ENCODE data around the gene KIF18B.
A peak's percentile ranks its signal among the peaks of the same experiment; 100 is the strongest.

Gene KIF18B

DNA sequence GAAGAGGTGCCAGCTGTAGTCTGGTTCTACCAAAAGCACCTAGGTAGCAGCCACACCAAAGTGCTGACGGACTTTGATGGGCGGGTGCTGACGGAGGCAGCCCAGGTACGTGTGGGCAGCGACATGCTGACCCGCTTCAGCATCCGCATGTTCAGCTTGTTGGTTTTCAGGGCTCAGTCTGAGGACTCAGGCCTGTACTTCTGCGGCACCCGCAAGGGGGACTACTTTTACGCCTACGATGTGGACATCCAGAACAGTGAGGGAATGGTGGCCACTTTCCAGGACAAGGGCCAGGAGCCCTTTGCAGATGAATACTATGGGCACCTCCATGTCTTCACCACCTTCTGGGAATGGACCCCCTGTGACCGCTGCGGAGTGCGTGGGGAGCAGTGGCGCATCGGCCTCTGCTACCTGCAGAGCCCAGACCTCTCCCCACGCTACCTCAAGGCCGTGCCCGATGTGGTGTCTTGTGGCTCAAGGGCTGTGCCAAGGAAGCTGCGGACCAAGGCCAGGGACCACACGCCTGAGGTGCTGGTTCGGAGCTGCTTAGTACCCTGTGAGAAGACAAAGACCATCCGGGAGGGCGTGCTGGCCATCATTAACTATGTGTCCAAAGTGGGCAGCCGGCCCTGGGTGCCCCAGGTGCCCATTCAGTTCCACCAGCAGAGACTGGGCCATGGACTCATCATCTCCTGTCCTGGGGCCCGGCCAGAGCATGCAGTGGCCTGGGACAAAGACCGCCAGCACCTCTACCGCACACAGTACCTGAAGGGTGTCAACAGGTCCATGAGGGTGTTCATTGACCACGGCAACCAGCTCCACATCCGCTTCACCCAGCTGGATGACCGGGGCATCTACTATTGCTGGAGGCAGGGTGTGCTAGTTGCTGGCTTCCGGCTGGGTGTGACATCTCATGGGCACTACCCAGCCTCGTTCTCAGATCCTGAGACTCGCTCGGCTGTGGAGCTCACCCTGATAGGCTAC, 43.3 kb downstream of the KIF18B start:
- DNase-seq = no peak

DNA sequence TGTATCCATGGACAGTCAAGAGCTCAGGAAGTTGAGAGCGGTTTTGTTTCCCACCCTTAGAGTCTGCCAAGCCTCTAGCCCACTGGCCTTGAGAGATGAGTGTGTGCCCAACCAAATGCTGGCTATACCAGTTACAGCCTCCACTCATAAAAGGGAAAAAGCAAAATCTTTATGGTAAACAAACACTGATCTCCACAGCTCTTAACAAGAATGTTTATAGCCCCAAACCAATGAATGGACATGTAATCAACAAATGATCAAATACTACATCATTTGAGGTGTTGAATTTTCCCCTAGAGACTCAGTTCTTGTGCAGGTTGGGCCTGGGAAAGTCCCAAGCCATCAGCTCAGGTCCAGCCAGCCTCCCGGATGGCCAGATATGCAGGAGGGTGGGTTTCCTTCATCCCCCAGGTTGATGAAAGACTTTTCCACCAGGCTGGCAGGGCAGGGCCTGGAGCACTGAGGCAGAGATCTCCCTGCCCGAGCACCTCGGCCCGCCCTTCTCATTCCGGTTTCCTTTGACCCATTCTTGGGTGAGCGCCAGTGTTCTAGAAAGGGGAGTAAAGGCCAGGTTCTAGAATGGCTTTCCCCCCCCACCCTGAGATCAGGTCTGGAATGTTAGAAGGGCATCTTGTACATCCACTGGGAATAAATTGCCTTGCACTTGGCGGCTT, 44.4 kb downstream of the KIF18B start:
- DNase-seq = no peak

DNA sequence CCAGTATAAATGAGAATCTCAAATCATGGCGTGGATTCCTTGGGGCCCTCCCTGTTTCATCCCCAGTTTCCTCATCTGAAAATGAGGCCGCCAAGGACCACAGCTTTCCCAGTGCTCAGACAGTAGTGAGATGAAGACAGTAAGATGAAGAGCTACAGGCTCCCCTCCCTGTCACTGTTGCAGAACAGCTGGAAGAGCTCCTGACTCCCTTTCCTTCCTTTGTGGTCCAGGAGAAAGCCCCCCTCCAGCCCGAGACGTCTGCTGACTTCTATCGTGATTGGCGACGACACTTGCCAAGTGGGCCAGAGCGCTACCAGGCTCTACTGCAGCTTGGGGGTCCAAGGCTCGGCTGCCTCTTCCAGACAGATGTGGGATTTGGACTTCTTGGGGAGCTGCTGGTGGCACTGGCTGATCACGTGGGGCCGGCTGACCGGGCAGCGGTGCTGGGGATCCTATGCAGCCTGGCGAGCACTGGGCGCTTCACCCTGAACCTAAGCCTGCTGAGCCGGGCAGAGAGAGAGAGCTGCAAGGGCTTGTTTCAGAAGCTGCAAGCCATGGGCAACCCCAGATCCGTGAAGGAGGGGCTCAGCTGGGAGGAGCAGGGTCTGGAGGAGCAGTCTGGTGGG, 45.3 kb downstream of the KIF18B start:
- DNase-seq = no peak

DNA sequence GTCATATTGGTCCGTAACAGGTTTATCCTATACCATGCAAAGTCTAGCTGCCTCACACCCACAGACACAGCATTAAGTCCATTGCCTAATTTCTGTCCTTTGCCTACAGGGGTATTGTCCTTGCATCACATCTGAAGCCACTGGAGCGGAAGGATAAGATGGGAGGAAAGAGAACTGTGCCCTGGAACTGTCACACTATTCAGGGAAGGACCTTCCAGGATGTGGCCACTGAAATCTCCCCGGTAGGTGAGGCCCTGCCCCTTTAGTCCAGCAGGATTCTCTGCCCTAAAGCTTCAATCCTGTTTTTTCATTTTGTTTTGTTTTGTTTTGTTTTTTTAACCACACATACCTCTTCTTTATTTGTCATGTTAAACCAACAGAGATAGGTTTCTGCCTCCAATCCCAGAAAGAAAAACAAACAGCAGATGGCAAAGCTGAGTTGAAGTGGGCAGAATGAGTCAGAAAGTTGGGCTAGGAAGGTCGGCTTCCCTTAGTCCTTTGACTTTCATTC, 46.1 kb downstream of the KIF18B start:
- DNase-seq = no peak

DNA sequence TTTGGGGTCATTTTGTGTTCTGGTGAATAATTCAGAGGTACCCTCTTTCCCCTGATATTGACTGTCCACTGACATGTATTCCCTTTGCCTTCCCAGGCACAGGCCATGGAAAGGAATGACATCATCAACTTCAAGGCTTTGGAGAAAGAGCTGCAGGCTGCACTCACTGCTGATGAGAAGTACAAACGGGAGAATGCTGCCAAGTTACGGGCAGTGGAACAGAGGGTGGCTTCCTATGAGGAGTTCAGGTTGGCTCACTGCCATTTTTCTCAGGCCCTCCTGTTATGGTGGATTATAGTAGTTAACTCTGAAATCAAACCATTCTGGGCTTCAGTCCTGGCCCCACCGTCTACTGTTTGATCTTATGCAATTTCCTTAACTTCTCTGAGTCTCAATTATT, 46.7 kb downstream of the KIF18B start:
- no peak for DNase-seq

DNA sequence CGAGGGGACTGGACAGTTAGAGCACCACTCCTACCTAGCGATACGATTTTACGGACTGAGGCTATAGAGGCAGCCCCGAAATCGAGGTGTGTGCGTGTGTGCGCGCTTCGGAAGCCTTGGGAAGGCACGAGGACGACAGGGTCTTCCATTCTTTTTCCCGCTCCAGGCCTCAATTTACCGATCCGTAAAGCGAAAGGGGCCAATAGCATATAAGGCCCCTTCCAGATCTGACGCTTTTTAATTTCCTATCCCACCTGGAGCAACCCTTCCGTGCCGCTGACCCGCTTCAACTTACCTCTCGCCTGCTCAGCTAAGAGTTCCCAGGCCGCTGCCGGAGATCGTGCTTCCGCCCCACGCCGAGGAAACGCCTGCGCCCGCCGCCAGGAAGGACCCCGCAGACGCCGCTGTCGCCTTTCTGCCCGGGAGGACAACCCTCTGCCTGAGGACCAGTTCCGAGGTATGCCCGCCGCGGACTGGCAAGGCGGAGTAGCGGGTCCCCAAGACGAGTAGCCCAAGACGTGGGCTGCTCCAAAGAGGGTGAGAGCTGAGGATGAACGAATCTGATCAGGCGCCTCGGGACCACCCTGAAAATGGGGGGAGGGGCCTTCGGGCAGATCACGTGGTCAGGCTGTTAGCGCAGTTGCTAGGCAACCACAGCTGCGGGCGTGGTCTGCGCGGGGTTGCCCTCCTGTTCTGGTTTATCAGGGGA, 48.3 kb downstream of the KIF18B start, which contains the start of gene EFTUD2:
Gene EFTUD2 (minus strand): TSS at position 372 of the 709 bp plus-strand sequence. CDS start 4,924 bp downstream, outside the sequence.
- DNase-seq = peak; percentile 85

DNA sequence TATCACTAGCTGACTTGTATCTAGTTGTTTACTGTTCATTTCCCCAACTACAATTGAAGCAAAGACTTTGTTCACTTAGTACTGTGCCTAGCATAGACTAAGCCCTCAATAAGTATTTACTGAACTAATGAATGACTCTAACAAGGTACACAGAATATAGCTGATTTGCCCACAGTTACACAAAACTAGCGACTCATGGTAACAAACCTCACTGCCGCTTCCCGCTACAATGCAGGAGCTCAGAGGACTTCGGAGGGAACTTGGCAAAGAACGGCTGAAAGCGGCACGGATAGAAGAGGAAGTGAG, 48.9 kb downstream of the KIF18B start:
- DNase-seq = peak; percentile 19

DNA sequence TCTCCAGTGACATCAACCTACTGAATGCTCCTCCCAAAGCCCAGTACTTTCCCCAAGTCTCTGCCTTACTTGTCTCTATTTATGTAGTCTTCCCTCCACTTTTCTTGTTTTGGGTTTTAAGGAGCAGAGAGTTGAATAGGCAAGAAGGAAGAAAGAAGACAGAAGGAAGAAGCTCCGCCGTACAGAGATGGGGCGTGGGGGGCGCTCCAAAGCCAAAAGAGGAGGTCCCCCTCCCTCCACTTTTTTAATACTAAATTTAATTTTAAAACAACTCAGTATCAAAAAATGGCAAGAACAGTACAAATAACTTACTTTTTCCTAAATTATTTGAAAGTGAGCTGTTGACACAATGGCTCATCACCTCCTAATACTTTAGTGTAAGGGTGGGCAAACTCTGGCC, 52.9 kb downstream of the KIF18B start:
- DNase-seq = no peak

DNA sequence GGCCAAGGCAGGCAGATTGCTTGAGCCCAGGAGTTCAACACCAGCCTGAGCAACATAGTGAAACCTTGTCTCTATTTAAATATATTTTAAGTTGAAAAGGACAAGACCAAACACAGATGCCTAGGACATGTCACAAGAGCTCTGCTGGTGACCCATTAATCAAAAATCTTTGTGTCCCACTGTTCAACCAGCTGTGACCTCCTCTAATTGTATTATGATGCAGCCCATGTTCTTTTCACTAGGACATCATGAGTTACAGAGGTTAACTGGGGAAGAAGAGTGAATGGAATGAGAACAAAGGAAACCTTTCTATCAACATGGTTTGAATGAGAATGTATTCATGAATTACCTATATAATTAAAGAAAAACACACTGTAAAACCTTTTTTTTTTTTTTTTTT, 55.3 kb downstream of the KIF18B start:
- DNase-seq = no peak

DNA sequence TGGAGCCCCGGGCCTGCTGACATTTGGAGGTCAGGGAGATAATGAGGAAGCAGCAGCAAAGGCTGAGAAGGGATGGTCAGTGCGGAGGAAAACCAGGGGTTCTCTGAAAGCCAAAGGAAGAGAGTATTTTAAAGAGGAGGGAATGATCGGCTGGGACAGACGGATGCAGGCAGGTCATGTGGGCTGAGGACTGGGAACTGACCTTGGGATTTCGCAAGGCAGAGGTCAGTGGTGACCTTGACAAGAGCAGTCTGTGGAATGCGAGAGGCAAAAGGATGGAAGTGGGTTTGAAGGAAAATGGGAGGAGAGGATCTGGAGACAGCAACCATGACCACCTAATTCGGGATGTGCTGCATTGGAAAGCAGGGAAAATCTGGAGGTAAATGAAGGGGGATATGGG, 58.6 kb downstream of the KIF18B start:
- no peak for DNase-seq

DNA sequence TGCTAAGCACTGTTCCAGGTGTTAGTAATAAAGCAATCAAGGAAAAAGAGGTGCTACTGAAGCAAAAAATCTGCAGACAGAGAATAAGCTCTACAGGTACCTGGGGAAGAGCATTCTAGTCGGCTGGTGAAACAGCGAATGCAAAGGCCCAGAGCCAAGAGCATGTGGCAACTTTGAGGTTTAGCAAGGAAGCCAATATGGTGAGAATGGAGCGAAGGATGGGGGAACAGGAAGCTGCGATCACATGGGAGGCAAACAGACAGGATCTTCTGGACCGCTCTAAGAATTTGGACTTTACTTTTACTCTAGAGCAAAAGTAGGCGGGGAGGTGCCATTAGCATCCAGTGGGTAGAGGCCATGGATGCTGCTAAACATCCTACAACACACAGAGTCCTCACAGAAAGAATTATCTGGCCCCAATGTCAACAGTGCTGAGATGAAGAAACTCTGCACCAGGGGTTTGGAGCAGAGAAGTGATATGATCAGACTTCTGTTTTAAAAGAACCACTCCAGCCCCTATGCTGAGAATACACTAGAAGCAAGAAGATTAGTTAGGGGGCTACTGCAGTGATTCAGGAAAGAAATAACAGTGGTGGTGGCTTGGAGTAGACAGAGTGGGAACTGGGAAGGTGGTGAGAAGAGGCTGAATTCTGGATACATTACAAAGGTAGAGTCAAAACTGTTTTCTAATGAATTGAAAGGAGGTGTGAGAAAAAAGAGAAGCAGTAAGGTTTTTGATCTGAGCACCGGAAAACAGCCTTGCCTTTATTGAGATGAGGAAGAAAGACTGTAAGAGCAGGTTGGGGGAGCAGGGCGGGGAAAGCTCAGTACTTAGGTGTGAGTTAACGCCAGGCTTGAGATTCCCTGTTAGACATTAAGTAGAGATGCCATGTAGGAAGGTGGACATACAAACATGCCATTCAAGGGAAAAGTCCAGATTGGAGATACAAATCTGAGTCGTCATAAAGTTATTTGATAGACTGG, 59.3 kb downstream of the KIF18B start:
- DNase-seq = no peak

DNA sequence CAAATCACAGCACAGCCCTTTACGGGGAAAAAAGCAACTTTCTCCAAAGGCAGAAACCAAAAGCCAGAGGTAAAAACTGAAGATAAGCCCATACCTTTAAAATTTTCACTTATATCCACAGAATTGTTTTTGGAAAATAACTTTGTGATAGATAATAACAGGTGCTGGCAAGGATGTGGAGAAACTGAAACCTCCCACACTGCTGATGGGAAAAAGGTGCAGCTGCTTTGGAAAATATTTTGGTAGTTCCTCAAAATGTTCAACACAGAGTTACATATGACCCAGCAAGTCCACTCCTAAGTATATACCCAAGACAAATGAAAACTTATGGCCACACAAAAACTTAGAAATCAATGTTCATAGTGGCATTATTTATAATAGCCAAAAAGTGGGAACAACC, 60.6 kb downstream of the KIF18B start:
- no peak for DNase-seq

DNA sequence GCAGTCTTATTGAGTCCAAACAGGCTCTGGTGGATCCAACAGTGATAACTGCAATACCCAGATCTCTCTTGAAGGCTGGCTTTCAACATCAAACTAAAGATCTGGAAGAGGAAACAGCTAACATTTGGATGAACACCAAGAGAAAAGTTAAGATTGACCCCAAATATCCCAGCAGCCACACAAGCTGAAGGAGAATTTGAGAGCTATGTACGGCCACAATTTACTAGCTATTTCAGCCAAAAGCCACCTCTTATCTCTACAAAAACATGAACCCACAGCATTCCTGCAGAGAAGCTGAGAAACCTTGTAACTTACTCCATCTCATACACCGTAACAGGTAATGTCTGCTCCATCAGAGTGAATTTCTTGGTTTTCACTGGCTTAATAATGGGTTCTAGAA, 62.6 kb downstream of the KIF18B start:
- no peak for DNase-seq

DNA sequence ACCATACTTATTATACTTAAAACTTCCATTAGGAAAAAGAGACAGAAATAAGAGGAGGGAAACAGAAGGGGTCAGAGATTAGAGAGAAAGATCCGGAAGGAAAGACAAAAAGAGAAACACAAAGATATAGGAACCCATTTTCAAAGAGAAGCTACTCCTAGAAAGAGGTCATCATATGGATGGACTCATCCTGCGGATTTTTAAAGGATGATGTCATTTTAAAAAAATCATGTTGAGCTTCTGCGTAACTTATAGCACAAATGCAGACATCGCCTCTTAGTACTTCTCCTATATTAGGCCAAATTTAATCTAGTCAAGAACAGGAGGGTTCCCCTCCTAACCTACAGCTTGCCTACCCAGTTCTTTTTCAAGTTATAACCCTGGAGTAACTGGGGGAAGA, 66.4 kb downstream of the KIF18B start:
- no peak for DNase-seq

DNA sequence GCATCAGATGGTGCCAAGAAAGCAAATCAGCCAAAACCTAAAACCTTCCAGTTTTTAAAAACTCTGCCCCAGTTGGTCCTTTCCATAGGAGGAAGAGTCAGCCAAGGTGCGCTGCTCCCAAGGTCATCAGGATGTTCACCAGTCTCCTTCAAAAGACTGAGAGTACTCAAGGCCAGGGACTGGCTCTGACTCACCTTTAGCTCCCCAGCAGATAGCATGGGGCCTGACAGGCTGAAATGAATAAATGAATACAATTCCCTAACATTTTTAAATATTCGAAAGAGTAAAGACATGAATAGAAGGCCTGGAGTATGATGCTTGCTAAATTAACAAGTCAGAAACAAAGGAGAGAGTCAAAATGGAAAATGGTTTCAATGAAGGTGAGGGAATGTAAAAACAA, 67.5 kb downstream of the KIF18B start:
- DNase-seq = no peak

DNA sequence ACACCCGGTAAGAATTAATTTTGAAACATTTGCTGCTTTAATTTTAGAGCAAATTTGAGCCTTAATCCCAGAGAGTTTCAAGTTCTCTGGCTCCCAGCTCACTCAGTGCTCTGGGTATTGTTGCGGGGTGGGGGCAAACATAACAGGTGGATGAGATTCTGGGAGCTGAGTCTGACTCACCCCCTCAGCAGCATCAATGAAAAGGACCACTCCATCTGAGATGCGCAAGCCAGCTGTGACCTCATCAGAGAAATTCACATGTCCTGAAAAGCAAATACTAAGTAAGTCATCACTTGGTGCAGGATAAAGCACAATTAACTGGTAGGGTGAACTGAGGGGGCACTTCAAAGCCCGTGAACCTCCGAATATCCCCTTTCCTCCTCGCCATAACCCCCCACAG, 68.2 kb downstream of the KIF18B start:
- DNase-seq = no peak

DNA sequence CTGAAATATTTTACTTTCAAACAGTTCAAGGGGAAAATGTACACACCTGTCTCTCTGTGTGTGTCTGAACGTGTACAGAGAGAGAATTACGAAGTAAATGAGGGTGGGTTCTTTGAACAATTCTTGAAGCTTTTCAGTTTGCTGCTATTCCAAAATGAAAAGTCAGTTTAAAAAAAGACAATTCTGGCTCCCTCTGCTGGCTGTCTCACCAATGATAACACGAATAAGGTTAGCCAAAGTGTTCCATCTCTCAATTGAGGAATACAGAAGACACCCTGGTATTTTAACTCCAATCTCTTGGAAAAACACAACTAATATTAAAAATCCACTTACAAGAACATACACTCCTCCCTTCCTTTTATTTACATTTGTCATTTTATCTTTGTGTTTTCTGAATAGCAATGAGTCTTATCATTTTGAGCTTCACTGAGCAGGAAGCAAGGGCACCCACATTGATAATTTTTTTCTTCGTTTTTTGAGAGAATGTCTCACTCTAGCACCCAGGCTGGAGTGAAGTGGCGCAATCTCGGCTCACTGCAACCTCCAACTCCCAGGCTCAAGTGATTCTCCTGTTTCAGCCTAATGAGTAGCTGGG, 68.8 kb downstream of the KIF18B start:
- DNase-seq = no peak

DNA sequence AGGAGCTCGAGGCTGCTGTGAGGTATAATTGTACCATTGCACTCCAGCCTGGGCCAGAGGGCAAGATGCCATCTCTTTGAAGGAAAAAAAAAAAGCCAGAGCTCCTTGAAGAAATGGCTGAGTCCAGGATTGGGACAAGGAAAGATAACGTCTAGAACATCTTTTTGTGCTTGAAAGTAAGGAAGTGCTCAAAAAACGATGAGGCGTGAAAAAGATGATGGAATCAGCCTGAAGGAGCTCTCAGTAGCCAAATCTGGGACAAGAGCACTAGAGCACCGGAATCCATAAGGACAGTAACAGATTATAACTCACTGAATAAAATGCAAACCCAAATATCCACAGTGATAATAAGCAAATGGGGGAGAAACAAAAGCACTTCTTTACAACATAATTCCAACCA, 70.5 kb downstream of the KIF18B start:
- DNase-seq = no peak

DNA sequence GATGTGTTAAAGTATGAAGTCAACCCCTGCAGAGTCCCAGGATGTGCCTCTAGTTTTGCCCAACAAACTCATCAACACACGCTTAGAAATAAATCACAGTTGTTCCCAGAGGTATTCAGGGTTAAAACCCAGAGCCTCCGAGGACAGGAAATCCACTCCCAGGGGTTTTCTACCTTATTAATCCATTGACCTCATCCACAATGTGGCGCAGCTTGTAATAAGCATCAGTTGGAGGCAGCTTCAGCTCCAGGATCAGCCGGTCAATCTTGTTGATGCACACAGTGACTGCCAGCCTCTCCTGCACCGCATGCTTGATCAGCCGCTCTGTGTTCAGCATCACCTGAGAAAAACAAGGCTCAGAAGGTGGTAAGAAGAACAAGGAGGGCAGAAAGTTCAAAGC, 71.8 kb downstream of the KIF18B start:
- no peak for DNase-seq
